HFFc6 (cell line): ENCODE measurements around the gene GSDME. TPM values are rescaled to one million over a fixed set of nuclear protein-coding genes. Genes with fewer than 3 reads are reported as not detected.
A peak's percentile ranks its signal among the peaks of the same experiment; 100 is the strongest.

Source experiments
- DNase-seq: peaks from one replicate; pipeline ENCODE4 v3.0.0-alpha.2; 2018
- H3K27ac Mint-ChIP-seq: 2 replicates; pipeline ENCODE4 v1.8.0; 2020; ENCODE audit warnings: mild to moderate bottlenecking, mixed read lengths
- H3K27me3 Mint-ChIP-seq: 2 replicates; pipeline ENCODE4 v1.8.0; 2021; ENCODE audit warnings: mild to moderate bottlenecking, moderate library complexity, mixed read lengths; ENCODE audit not compliant: insufficient read depth
- H3K36me3 Mint-ChIP-seq: 2 replicates; pipeline ENCODE4 v1.8.0; 2021; ENCODE audit warnings: low read depth, mixed read lengths
- H3K4me1 Mint-ChIP-seq: 2 replicates; pipeline ENCODE4 v1.8.0; 2020; ENCODE audit warnings: low read depth, mixed read lengths
- H3K4me3 Mint-ChIP-seq: 2 replicates; pipeline ENCODE4 v1.8.0; 2020; ENCODE audit warnings: mild to moderate bottlenecking, moderate library complexity, mixed read lengths
- H3K9me3 Mint-ChIP-seq: 2 replicates; pipeline ENCODE4 v1.8.0; 2020; ENCODE audit warnings: mild to moderate bottlenecking, mixed read lengths
- long read RNA-seq: library from polyadenylated mRNA; unstranded; transcript quantifications from one replicate; pipeline ENCODE4 v2.0.0, GENCODE V29; 2019
- total RNA-seq, 6 experiments: library from RNA; stranded (reverse); fragmentation: NEBNext Ultra II Directional; extraction: Animal tissue kit (Norgen Biotek cat#: 25700); gene quantifications; 2 replicates in 1 of 6; 3 replicates in 5 of 6; pipeline ENCODE4 v1.2.3, GENCODE V29; 2021
- TF ChIP-seq, protein P1 (sequence below): fragments of 200-600 bp; sonication (generic); IDR thresholded peaks from 2 replicates; pipeline ENCODE4 v1.5.0; 2021; ENCODE audit warnings: antibody characterized with exemption, mild to moderate bottlenecking

The GSDME gene
- total RNA-seq: 10 to 100 TPM; 37.1 to 49.8 (median 42.8) TPM
- long read RNA-seq, transcript GSDME-203 (9 exons, 1,997 nt): minor isoform, 9 of 108 reads
- long read RNA-seq, transcript GSDME-215 (10 exons, 2,250 nt): major isoform, 65 of 108 reads
- long read RNA-seq, partial matches to known transcripts: 19 of 108 reads
- long read RNA-seq, other reads (novel, unspliced or antisense): 12 of 108 reads

DNA sequence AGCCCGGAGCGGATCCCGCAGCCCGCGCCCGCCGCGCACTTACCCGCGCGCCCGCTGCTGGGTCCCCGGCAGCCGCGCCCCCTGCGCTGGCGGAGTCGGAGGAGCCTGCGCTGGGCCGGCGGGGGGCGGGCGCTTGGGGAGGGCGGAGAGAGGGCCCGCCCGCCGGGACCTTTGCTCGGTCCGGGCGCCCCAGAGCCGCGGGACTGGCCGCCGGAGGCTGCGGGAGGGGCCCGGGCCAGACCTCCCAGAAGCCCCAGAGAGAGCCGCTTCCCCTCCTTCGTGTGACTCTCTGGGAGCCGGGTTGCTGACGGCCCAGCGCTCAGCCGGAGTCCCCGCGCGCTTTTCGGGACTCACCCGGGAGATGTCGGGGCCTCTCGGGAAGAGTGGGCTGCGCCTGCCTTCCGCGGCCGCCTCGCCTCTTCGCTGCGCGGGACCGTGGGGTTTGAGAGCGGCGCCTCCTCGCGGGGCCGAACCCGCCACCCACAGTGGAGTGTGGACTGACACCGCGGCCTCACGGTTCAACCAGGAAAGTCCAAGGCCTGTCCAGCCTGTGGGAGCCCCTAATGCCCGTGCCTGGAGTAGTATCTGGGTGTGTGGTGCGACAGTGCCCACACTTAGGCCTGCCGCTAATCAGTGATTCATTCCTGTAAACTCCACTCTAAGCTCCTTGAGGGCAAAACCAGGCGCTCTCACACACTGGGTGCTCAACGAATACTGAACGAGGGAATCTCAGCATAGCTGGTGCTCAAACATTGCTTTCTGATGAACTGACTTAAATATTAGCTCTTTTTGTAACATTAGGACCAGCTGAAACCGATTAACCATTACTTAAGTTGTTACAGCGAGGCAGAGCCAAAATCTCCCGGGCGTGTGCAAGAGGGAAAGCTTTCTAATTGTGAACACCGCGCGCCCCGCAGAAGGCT, at the start of gene GSDME:
Gene GSDME, minus strand, starts transcription at position 112 of the 923 bp plus-strand sequence. CDS start 7,690 bp downstream, outside the sequence.
- no peaks in the 10 kb centered on the region for H3K9me3 Mint-ChIP-seq
- H3K27ac Mint-ChIP-seq: peak within 1 kb of the TSS; percentile 93
- H3K27me3 Mint-ChIP-seq: peaks cover 3% of the 10 kb centered on the region
- TF ChIP-seq, protein P1, sequence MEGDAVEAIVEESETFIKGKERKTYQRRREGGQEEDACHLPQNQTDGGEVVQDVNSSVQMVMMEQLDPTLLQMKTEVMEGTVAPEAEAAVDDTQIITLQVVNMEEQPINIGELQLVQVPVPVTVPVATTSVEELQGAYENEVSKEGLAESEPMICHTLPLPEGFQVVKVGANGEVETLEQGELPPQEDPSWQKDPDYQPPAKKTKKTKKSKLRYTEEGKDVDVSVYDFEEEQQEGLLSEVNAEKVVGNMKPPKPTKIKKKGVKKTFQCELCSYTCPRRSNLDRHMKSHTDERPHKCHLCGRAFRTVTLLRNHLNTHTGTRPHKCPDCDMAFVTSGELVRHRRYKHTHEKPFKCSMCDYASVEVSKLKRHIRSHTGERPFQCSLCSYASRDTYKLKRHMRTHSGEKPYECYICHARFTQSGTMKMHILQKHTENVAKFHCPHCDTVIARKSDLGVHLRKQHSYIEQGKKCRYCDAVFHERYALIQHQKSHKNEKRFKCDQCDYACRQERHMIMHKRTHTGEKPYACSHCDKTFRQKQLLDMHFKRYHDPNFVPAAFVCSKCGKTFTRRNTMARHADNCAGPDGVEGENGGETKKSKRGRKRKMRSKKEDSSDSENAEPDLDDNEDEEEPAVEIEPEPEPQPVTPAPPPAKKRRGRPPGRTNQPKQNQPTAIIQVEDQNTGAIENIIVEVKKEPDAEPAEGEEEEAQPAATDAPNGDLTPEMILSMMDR: no peak
- peak within 1 kb of the TSS; percentile 92 for H3K4me3 Mint-ChIP-seq
- DNase-seq: peak; percentile 60
- no peaks in the 10 kb centered on the region for H3K36me3 Mint-ChIP-seq
- peaks cover 52% of the 10 kb centered on the region for H3K4me1 Mint-ChIP-seq

DNA sequence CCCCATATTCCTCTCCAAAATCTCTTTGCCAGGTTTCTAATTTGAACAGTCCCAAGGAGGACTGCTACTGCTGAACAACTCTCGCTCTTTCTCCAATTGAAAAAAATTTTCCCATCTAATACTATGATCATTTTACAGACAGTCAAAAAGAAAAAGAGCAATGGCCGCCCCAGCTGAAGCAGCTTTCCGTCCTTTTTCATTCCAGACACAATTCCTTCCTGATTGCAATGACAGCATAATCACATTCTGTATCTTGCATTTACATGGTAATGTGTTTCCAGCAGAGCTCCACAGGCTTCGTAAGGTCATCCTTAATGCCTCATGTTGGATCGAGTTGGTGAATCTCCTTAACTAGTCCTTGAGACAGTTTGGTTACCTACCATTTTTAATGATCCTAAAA, 45.0 kb upstream of the GSDME start:
- Mint-ChIP-seq H3K4me3 (no peak overlapping the region), H3K27me3 (no peaks in the 10 kb centered on the region), H3K4me1 (peaks cover 19% of the 10 kb centered on the region), H3K27ac (peak overlapping the region; percentile 51), H3K9me3 (no peaks in the 10 kb centered on the region), H3K36me3 (peaks cover 26% of the 10 kb centered on the region)
- TF ChIP-seq, protein P1: no peak
- DNase-seq: no peak

DNA sequence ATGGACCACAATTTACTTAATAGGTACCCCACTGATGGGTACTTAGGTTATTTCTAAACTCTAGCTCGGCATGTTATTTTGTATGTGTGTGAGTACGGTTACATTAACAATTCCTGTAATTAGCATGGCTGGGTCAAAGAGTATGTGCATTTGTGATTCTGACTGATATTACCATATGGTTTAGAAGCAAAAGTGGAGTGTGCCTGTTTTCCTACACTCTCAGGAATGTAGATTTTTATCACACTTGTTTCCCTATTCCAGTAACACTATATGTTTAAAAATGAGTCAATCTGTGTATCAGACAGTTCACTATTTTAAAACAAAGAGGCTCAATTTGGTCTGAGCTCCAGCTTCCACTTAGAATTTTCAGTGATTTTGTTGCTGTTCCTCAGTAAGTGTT, 44.6 kb upstream of the GSDME start:
- TF ChIP-seq, protein P1: no peak
- Mint-ChIP-seq H3K36me3 (peaks cover 31% of the 10 kb centered on the region), H3K9me3 (no peaks in the 10 kb centered on the region), H3K4me3 (no peak overlapping the region), H3K27ac (peak overlapping the region; percentile 51), H3K4me1 (peaks cover 19% of the 10 kb centered on the region), H3K27me3 (no peaks in the 10 kb centered on the region)
- peak; percentile 10 for DNase-seq

DNA sequence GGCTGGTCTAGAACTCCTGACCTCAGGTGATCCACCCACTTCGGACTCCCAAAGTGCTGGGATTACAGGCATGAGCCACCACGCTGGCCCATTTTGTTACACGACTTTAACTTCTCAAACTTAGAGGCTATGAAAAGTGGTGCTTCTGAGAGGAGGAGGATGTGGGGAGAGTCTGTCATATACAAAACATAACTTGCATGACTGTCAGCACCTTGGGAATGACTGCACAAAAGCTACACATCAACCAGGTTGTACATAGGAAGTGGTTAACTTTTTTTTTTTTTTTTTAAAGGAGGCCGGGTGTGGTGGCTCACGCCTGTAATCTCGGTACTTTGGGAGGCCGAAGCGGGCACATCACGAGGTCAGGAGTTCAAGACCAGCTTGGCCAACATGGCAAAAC, 43.4 kb upstream of the GSDME start:
- Mint-ChIP-seq H3K9me3 (no peaks in the 10 kb centered on the region), H3K27ac (no peak overlapping the region), H3K36me3 (peaks cover 41% of the 10 kb centered on the region), H3K4me3 (no peak overlapping the region), H3K27me3 (no peaks in the 10 kb centered on the region), H3K4me1 (peaks cover 19% of the 10 kb centered on the region)
- TF ChIP-seq, protein P1: no peak
- no peak for DNase-seq

DNA sequence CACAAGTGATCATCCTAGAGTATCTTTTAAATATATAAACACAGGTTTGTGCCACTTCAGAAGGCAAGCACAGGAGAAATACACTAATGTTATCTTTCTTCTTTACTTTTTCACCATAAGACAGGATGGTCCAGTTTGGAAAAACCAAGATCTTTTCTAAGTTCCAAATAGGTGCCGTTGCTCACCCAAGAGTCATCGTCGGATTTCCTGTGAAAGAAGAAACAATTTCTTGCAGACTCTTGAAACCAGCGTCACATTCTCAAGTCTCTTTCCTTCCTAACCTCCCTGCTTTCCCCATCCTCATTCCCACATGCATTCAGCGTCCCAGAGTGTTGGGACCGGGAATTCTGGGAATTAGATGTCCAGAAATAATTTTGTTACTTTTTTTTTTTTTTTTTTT, 42.8 kb upstream of the GSDME start:
- Mint-ChIP-seq H3K9me3 (no peaks in the 10 kb centered on the region), H3K36me3 (peaks cover 45% of the 10 kb centered on the region)

More for the DNA sequence above, 42.8 kb upstream of the GSDME start:
- Mint-ChIP-seq H3K27me3 (no peaks in the 10 kb centered on the region), H3K4me3 (no peak overlapping the region), H3K4me1 (peaks cover 19% of the 10 kb centered on the region), H3K27ac (no peak overlapping the region)
- TF ChIP-seq, protein P1: no peak
- no peak for DNase-seq
